A673 (cell line): ENCODE data around the gene PHEX. TPM values are rescaled to one million over a fixed set of nuclear protein-coding genes. Genes with fewer than 3 reads are reported as not detected.

Source experiments
- BruUV-seq: library from RNA; stranded (reverse); fragments of 400-500 nt; replicated peaks from 2 replicates; lab custom pipeline; 2021; lab: Mats Ljungman, UMichigan
- CTCF ChIA-PET: fragments of 300-600 bp; sonication (Branson Sonifier 250); formaldehyde crosslinking; loops from one replicate; lab custom pipeline; 2022; ENCODE audit warnings: antibody characterized with exemption; lab: Charles Lee
- POLR2A ChIA-PET: fragments of 300-600 bp; sonication (Branson Sonifier 250); formaldehyde crosslinking; loops from one replicate; lab custom pipeline; 2022; ENCODE audit warnings: antibody characterized with exemption; ENCODE audit not compliant: low non-redundant PET; lab: Charles Lee
- DNase-seq: peaks from one replicate; pipeline ENCODE4 v3.0.0-alpha.2; 2015; ENCODE audit warnings: low spot score
- H3K27ac ChIP-seq: fragments of 200-600 bp; sonication (generic); 2 replicates; pipeline ENCODE4 v1.5.1; 2016; ENCODE audit warnings: mixed run types, low read depth, mild to moderate bottlenecking, mixed read lengths, antibody characterized with exemption, low read length; ENCODE audit not compliant: poor library complexity, severe bottlenecking
- H3K27me3 ChIP-seq: fragments of 200-600 bp; sonication (generic); replicated peaks from 2 replicates; pipeline ENCODE4 v1.6.1; 2017; ENCODE audit warnings: mixed run types, low read depth, mild to moderate bottlenecking, mixed read lengths, antibody characterized with exemption, low read length; ENCODE audit not compliant: insufficient read depth, poor library complexity
- H3K36me3 ChIP-seq: fragments of 200-600 bp; sonication (generic); 2 replicates; pipeline ENCODE4 v1.6.1; 2016; ENCODE audit warnings: mixed run types, mild to moderate bottlenecking, mixed read lengths, antibody characterized with exemption, low read length; ENCODE audit not compliant: insufficient read depth, poor library complexity, severe bottlenecking
- H3K4me1 ChIP-seq: fragments of 200-600 bp; sonication (generic); 2 replicates; pipeline ENCODE4 v1.6.1; 2017; ENCODE audit warnings: mixed run types, mild to moderate bottlenecking, mixed read lengths, antibody characterized with exemption, low read length; ENCODE audit not compliant: insufficient read depth, poor library complexity, severe bottlenecking
- H3K4me3 ChIP-seq: fragments of 200-600 bp; sonication (generic); 2 replicates; pipeline ENCODE4 v1.5.1; 2016; ENCODE audit warnings: low read depth, mixed run types, mild to moderate bottlenecking, mixed read lengths, low read length; ENCODE audit not compliant: poor library complexity, severe bottlenecking
- H3K9me3 ChIP-seq: fragments of 200-600 bp; sonication (generic); 2 replicates; pipeline ENCODE4 v1.6.1; 2016; ENCODE audit warnings: mixed run types, low read depth, mild to moderate bottlenecking, mixed read lengths, antibody characterized with exemption, low read length; ENCODE audit not compliant: poor library complexity, severe bottlenecking
- EZH2 ChIP-seq: fragments of 200-600 bp; sonication (generic); IDR thresholded peaks from 2 replicates; pipeline ENCODE4 v1.6.1; 2017; ENCODE audit warnings: borderline replicate concordance, low read depth, mild to moderate bottlenecking, mixed read lengths, antibody characterized with exemption, low read length; ENCODE audit not compliant: poor library complexity, severe bottlenecking
- intact Hi-C: fragments of 100-400 bp; cut with micrococcal nuclease; formaldehyde crosslinking; loops from one replicate; pipeline ENCODE4 v1.10.0; 2022; ENCODE audit not compliant: unreplicated experiment
- total RNA-seq: library from RNA; stranded (reverse); gene quantifications from 2 replicates; pipeline ENCODE4 v1.2.3, GENCODE V29; 2021
- TF ChIP-seq, protein P1 (sequence below): fragments of 300-800, 200-600 bp; sonication (generic); conservative IDR thresholded peaks from 2 replicates; pipeline ENCODE4 v1.5.1; 2017; ENCODE audit warnings: low read depth, mild to moderate bottlenecking, antibody characterized with exemption, low read length, moderate library complexity, mixed read lengths

The PHEX gene
- total RNA-seq, 1 experiment from 2014 or later, result 0.43 TPM

DNA sequence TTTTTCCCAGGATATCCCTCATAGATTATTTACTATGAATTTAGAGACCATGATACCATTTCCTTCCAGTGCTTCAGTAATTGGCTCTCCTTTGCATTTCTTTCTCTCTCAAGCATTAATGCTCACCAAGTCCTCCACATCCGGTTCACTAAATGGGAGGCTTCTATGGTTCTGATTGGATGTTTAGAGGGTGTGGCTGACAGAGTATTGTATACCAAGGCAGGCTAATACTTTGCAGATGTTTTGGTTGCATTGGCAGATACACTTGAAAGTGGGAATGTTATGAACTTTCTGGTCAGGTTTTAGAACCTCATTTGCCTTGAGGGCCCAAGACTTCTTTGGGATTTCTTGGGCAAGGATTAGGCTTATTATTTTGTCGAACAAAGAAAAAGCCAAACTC is 264.7 kb downstream of the PHEX start:
- peak; percentile 77 for DNase-seq
- no TSS peak for BruUV-seq
- intact Hi-C loops, result no loop called here
- H3K4me3 ChIP-seq, result no peak overlapping the region
- CTCF ChIA-PET, result no interaction called here
- no peaks in the 10 kb centered on the region for H3K9me3 ChIP-seq
- H3K27me3 ChIP-seq, result no peaks in the 10 kb centered on the region
- H3K27ac ChIP-seq, result peak overlapping the region; percentile 62
- no peak for TF ChIP-seq EZH2
- TF ChIP-seq, protein P1, sequence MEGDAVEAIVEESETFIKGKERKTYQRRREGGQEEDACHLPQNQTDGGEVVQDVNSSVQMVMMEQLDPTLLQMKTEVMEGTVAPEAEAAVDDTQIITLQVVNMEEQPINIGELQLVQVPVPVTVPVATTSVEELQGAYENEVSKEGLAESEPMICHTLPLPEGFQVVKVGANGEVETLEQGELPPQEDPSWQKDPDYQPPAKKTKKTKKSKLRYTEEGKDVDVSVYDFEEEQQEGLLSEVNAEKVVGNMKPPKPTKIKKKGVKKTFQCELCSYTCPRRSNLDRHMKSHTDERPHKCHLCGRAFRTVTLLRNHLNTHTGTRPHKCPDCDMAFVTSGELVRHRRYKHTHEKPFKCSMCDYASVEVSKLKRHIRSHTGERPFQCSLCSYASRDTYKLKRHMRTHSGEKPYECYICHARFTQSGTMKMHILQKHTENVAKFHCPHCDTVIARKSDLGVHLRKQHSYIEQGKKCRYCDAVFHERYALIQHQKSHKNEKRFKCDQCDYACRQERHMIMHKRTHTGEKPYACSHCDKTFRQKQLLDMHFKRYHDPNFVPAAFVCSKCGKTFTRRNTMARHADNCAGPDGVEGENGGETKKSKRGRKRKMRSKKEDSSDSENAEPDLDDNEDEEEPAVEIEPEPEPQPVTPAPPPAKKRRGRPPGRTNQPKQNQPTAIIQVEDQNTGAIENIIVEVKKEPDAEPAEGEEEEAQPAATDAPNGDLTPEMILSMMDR, result no peak
- POLR2A ChIA-PET, result no interaction called here
- H3K36me3 ChIP-seq, result no peaks in the 10 kb centered on the region
- H3K4me1 ChIP-seq, result peaks cover 16% of the 10 kb centered on the region

- Histone ChIP-seq H3K9me3 (no peaks in the 10 kb centered on the region), H3K27me3 (no peaks in the 10 kb centered on the region), H3K36me3 (no peaks in the 10 kb centered on the region), H3K27ac (no peak overlapping the region), H3K4me3 (no peak overlapping the region), H3K4me1 (peaks cover 16% of the 10 kb centered on the region)
- CTCF ChIA-PET, result no interaction called here
- BruUV-seq, result no TSS peak
- POLR2A ChIA-PET, result no interaction called here
- intact Hi-C loops, result no loop called here
- peak; percentile 48 for DNase-seq
- TF ChIP-seq EZH2, result no peak
Observed at GRCh38 chrX:22300130-22300529, 268.0 kb downstream of the PHEX start.

Other genes with a start within 250 kb of the PHEX start
- 23.2 and 23.9 TPM in 2 replicates for gene MBTPS2, start 192.7 kb upstream of the PHEX start, total RNA-seq
- gene YY2, start 176.3 kb upstream of the PHEX start, total RNA-seq, result 2.3 and 2.7 TPM in 2 replicates
- 108 and 110 TPM in 2 replicates for gene SMS, start 91.6 kb upstream of the PHEX start, total RNA-seq
- gene CBLL2, start 240.6 kb downstream of the PHEX start, total RNA-seq, result not detected in 2 replicates